Measurements from ENCODE around the gene REEP1.

DNA sequence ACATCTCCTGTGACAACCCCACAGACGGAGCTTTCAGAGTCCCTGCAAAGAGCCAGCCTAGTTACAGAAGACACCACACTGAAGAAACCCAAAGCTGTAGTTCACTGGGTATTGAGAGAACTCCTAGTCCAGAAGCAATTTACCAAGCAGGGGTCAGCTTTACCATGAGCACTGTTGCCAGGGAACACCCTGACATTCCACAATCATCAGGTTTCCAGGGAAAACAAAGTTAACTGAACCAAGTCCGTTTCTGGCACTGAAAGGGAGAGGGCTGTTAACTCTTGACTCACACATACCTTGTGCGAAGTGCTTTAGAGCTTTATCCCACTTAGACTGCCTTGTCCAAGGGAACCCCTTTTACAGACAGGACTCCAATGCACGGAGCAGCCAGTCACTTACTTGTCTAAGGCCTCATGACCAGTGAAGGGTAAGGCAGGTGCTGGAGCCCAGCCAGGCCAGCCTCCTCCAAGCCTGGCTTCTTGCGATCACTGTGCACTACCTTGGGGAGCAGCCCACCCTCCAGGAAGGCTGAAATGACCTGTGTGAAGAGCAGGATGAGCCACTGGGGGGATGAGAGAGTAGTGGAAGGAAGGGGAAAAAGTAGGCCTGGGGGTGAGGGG lies 53.9 kb downstream of the REEP1 start:
- no peak for TF ChIP-seq POLR2AphosphoS5 (IDR thresholded peaks at IDR 0.05)
- TF ChIP-seq, protein P1, sequence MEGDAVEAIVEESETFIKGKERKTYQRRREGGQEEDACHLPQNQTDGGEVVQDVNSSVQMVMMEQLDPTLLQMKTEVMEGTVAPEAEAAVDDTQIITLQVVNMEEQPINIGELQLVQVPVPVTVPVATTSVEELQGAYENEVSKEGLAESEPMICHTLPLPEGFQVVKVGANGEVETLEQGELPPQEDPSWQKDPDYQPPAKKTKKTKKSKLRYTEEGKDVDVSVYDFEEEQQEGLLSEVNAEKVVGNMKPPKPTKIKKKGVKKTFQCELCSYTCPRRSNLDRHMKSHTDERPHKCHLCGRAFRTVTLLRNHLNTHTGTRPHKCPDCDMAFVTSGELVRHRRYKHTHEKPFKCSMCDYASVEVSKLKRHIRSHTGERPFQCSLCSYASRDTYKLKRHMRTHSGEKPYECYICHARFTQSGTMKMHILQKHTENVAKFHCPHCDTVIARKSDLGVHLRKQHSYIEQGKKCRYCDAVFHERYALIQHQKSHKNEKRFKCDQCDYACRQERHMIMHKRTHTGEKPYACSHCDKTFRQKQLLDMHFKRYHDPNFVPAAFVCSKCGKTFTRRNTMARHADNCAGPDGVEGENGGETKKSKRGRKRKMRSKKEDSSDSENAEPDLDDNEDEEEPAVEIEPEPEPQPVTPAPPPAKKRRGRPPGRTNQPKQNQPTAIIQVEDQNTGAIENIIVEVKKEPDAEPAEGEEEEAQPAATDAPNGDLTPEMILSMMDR (IDR thresholded peaks at IDR 0.05) = no peak
